ENCODE measurements around the gene GNL1. TPM values are rescaled to one million over a fixed set of nuclear protein-coding genes. Genes with fewer than 3 reads are reported as not detected.

GNL1 gene
- total RNA-seq, 1 donor = 41.1 TPM

- TF ChIP-seq CTCF (IDR thresholded peaks at IDR 0.05; ENCODE audit: insufficient read depth, low read length) = peak; percentile 13
- DNase-seq (ENCODE audit: low read depth) = no peak
- H3K4me3 ChIP-seq (ENCODE audit: low read depth, low read length) = no peak overlapping the region
Measured at GRCh38 chr6:30493643-30494250, 62.5 kb downstream of the GNL1 start.

- no peak for DNase-seq (ENCODE audit: low read depth)
- no peak overlapping the region for H3K4me3 ChIP-seq (ENCODE audit: low read depth, low read length)
- no peak for TF ChIP-seq CTCF (IDR thresholded peaks at IDR 0.05; ENCODE audit: insufficient read depth, low read length)
Measured at GRCh38 chr6:30491991-30492952, 64.0 kb downstream of the GNL1 start.

Small RNA genes within 50 kb of the gene (small RNA-seq; reads per million reads assigned to genes)
- 0.70 reads per million, percentile 13 among the genes with 10 or more reads in this experiment for gene MIR877

Other genes starting within 250 kb of the GNL1 start
- 8.5 and 9.7 TPM in 2 replicates for gene TRIM39, start 229.6 kb downstream of the GNL1 start, total RNA-seq (ENCODE audit: low replicate concordance)
- 23.6 and 25.1 TPM in 2 replicates for gene RPP21, start 211.3 kb downstream of the GNL1 start, total RNA-seq (ENCODE audit: low replicate concordance)
- gene HLA-E, start 67.0 kb downstream of the GNL1 start, total RNA-seq (ENCODE audit: low replicate concordance) = 115 and 227 TPM in 2 replicates
- gene PRR3, start 806 bp upstream of the GNL1 start, total RNA-seq (ENCODE audit: low replicate concordance) = 2.3 and 11.0 TPM in 2 replicates
- 33.0 and 43.2 TPM in 2 replicates for gene ABCF1, start 15.0 kb upstream of the GNL1 start, total RNA-seq (ENCODE audit: low replicate concordance)
- 32.1 and 39.1 TPM in 2 replicates for gene PPP1R10, start 60.8 kb upstream of the GNL1 start, total RNA-seq (ENCODE audit: low replicate concordance)
- gene MRPS18B, start 61.4 kb upstream of the GNL1 start, total RNA-seq (ENCODE audit: low replicate concordance) = 47.7 and 110 TPM in 2 replicates
- 0.16 and 5.6 TPM in 2 replicates for gene ATAT1, start 70.4 kb upstream of the GNL1 start, total RNA-seq (ENCODE audit: low replicate concordance)
- gene C6orf136, start 90.6 kb upstream of the GNL1 start, total RNA-seq (ENCODE audit: low replicate concordance) = 1.1 and 5.2 TPM in 2 replicates
- 20.9 and 64.8 TPM in 2 replicates for gene DHX16, start 116.5 kb upstream of the GNL1 start, total RNA-seq (ENCODE audit: low replicate concordance)
- gene PPP1R18, start 130.2 kb upstream of the GNL1 start, total RNA-seq (ENCODE audit: low replicate concordance) = 33.0 and 82.2 TPM in 2 replicates
- gene NRM, start 134.5 kb upstream of the GNL1 start, total RNA-seq (ENCODE audit: low replicate concordance) = 0.82 and 9.9 TPM in 2 replicates
- 3.7 and 12.1 TPM in 2 replicates for gene MDC1, start 160.8 kb upstream of the GNL1 start, total RNA-seq (ENCODE audit: low replicate concordance)
- 120 and 996 TPM in 2 replicates for gene TUBB, start 163.9 kb upstream of the GNL1 start, total RNA-seq (ENCODE audit: low replicate concordance)
- 77.8 and 109 TPM in 2 replicates for gene FLOT1, start 186.2 kb upstream of the GNL1 start, total RNA-seq (ENCODE audit: low replicate concordance)
- gene IER3, start 188.1 kb upstream of the GNL1 start, total RNA-seq (ENCODE audit: low replicate concordance) = 23.8 and 26.7 TPM in 2 replicates